T-helper 2 cell (primary cell): Measurements from ENCODE around the gene CTNNA1.
"Not testable (repeated sequence)": the region's sequence is repeated elsewhere in the genome, so short reads cannot be mapped to it uniquely, and the experiment has no call there.

ENCODE experiments used
- DNase-seq, 5 experiments: peaks; one replicate each; pipeline versions ENCODE4 v3.0.0 to v3.0.0-alpha.2; 2012 to 2022

CTNNA1 gene

GRCh38 chr5:138900281-138900965, 147.2 kb downstream of the CTNNA1 start:
- DNase-seq, result peak in 1 of 5 experiments; percentile 67

- no peak for DNase-seq
Observed at GRCh38 chr5:138901716-138902115, 148.5 kb downstream of the CTNNA1 start.

- no peak for DNase-seq
Observed at GRCh38 chr5:138903130-138903775, 150.0 kb downstream of the CTNNA1 start.

DNA sequence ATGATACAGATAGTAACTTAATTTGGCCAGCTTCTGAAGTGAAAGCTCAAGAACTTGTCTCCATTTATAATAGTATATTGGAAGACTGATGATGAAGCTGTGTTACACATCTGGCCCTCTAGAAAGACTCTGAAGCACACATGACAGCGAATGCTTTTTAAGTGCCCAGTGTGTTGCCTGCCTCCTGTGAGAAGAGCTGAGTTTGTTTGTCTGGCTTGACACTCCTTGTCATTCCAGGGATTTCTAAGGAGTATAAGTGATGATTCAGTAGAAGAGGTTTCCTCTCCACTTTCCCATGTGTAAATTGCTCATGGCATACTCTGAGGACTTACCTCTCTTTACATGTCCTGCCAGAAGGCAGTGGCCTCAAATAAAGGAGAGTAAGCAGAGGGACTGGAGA, 152.3 kb downstream of the CTNNA1 start:
- no peak for DNase-seq

DNA sequence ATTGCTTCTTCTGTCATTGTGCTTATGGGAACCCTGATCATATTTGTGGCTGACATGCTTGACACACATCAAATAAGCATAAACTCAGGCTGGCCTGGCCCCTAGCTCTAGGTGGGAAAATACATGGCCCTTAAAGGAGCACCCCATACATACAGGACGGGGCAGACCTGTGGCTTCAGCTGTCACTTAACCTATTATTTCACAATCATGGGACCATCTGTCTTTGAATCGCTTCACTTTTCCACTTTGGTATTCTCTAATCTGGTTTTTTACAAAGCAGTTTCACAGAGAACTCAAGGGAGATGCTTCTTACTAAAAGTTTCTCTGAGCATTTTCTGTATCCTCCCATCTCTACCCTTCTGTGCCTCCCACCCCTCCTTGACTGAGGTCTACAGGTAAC, 156.5 kb downstream of the CTNNA1 start:
- no peak for DNase-seq

GRCh38 chr5:138910546-138911185, 157.4 kb downstream of the CTNNA1 start:
- DNase-seq, result peak in 1 of 5 experiments; percentile 51

DNA sequence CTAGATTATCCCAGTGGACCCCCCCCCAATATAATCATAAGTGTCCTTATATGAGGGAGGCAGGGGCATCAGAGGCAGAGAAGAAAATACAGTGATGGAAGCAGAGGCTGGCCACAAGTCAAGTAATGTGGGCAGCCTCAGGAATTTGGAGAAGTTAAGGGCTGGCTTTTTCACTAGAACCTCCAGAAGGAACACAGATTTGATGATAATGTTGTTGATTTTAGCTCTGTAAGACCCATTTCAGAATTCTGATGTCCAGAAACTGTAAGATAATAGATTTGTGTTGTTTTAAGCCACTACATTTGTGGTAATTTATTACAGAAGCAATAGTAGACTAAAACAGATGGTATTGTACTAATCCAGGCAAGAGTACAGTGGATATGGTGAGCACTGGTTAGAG, 158.2 kb downstream of the CTNNA1 start:
- DNase-seq, result no peak

GRCh38 chr5:138912093-138912492, 158.9 kb downstream of the CTNNA1 start:
- no peak for DNase-seq

GRCh38 chr5:138913773-138914172, 160.5 kb downstream of the CTNNA1 start:
- no peak for DNase-seq

- DNase-seq, result no peak
Observed at GRCh38 chr5:138914338-138914737, 161.1 kb downstream of the CTNNA1 start.

GRCh38 chr5:138918686-138919085, 165.5 kb downstream of the CTNNA1 start:
- DNase-seq, result no peak

- DNase-seq, result no peak
Observed at GRCh38 chr5:138920181-138920580, 167.0 kb downstream of the CTNNA1 start.

- not testable (repeated sequence) for DNase-seq
Observed at GRCh38 chr5:138921362-138921761, 168.1 kb downstream of the CTNNA1 start.

GRCh38 chr5:138922494-138922893, 169.3 kb downstream of the CTNNA1 start:
- DNase-seq, result no peak

- no peak for DNase-seq
Observed at GRCh38 chr5:138925090-138925635, 171.9 kb downstream of the CTNNA1 start.

DNA sequence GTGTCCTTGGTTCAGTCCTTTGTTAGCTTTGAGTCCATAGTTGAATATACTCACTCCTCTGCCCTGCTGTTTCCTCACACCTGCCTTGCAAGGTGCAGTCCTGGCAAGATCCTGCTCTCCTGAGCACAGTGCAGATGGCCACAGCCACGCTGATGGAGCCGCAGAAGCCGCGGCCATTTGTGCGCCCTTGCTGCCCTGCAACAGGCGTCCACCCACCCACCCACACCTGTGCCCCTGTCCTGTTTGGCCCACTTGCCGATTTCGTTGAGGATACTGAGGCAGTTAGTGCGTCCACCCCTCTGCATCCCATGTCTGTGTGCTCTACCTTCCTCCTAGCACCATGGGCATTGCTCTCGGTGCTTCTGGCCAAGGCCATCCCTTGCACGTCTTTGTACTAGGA, 173.0 kb downstream of the CTNNA1 start:
- no peak for DNase-seq

- DNase-seq, result no peak
Observed at GRCh38 chr5:138926688-138927448, 173.6 kb downstream of the CTNNA1 start.

- DNase-seq, result no peak
Observed at GRCh38 chr5:138927544-138927943, 174.3 kb downstream of the CTNNA1 start.

DNA sequence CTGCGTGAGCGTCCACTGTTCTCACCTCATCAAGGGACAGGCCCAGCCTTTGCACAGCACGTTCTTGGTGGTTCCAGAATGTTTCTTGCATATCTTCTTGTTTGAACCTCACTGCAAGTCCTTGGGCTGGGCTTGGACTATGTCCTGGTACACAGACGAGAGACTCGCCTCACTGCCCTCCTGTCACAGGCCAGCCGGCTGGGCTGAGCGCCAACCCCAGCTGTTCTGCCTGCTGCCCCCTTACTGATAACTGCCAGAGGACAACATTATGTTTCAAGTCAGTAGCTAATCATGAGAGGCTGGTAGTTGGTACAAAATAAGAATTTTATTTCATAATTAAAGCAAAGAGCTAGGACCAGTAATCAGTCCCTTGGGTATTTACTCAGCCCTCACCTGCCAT, 174.8 kb downstream of the CTNNA1 start:
- DNase-seq, result no peak

DNA sequence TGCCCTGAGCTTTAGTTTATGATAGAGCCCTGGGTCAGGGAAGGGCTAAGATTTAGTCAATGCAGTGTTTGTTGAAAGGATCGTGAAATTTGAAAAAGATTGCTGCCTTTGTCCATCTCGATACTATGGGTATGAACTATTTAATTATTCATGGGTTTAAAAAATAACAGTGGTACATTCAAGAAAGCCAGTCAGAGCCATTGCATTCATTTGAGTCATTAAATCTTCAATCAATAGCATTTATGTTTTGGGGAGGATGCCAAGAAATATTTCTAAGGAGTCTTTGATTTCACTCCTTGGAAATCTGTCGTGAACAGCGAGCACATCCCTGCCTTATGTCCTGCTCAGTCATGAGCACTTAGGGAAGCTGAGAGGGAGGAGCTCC, 176.3 kb downstream of the CTNNA1 start:
- no peak for DNase-seq

DNA sequence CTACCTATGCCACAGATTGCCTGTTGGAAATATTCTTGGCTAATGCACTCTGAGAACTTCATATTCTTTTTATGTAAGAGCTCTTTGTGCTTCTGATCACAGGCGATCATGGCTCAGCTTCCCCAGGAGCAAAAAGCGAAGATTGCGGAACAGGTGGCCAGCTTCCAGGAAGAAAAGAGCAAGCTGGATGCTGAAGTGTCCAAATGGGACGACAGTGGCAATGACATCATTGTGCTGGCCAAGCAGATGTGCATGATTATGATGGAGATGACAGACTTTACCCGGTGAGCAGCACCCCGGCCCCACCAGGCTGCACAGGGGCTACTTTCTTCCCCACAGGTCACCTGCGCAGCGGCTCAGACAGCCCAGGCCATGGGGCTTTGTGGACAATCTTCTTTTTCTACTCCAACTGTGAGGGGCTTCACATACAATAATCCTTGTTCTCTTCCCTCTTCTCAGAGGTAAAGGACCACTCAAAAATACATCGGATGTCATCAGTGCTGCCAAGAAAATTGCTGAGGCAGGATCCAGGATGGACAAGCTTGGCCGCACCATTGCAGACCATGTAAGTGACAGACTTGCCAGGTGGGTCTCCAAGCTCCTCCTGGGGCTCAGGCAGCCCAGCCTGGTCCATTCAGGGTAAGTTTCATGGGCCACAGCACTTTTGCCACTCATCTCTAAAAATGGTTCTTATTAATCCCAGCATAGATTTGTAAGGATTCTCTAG, 177.3 kb downstream of the CTNNA1 start:
- no peak for DNase-seq

DNA sequence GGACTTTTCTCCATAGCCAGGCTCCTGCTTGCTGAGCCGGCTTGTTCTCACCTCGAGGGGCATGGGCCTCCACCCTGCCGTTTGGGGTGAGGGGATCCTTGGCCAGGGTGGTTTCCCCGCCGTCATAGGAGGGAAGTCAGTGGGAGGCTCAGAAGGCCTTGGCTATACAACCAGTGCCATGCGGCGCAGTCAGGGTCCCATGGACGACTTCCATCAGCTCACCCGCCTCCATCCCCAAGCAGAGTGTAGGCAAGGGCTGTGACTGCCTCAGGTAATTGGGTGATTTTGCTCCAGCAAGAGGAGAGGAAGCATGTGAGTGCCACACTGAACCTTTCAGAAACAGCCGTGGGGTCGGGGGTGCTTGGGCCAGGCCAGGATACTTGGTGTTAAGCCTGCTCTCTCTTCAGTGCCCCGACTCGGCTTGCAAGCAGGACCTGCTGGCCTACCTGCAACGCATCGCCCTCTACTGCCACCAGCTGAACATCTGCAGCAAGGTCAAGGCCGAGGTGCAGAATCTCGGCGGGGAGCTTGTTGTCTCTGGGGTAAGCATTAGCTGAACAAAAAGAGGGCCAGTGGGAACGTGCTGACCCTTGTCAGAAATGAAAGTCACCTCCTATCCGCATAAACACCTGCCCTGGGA, 179.1 kb downstream of the CTNNA1 start:
- peak in 1 of 5 experiments; percentile 29 for DNase-seq
